Measurements from ENCODE around the gene CNIH4. TPM values are rescaled to one million over a fixed set of nuclear protein-coding genes. Genes with fewer than 3 reads are reported as not detected.
"Not testable (repeated sequence)": the region's sequence is repeated elsewhere in the genome, so short reads cannot be mapped to it uniquely, and the experiment has no call there.

Gene CNIH4
- 10 to 100 TPM; 36.3 to 53.5 TPM for total RNA-seq

- Mint-ChIP-seq H3K4me3 (peak within 1 kb of the TSS; percentile 99), H3K27ac (peak within 1 kb of the TSS; percentile 87 to 96), H3K36me3 (peaks cover 6% of the 10 kb centered on the region), H3K9me3 (no peaks in the 10 kb centered on the region), H3K27me3 (no peaks in the 10 kb centered on the region), H3K4me1 (ENCODE audit: low read depth in 2 of 2) (peaks cover 33 to 38% of the 10 kb centered on the region in 2 donors)
- peak; percentile 93 for DNase-seq (ENCODE audit: low spot score)
- peak; percentile 99 for ATAC-seq
These were observed at the start of gene CNIH4 for GRCh38 chr1:224356685-224357625. Gene CNIH4 (plus strand): TSS chr1:224356879. CDS start chr1:224356925, 46 bp downstream.

GRCh38 chr1:224308064-224308463, 48.6 kb upstream of the CNIH4 start:
- Mint-ChIP-seq H3K4me1 (ENCODE audit: low read depth in 2 of 2) (no peaks in the 10 kb centered on the region), H3K9me3 (no peaks in the 10 kb centered on the region), H3K27ac (no peak overlapping the region), H3K27me3 (no peaks in the 10 kb centered on the region), H3K36me3 (peaks cover 29% of the 10 kb centered on the region), H3K4me3 (no peak overlapping the region)
- no peak for DNase-seq (ENCODE audit: low spot score)
- no peak for ATAC-seq

- H3K9me3 Mint-ChIP-seq; ATAC-seq; DNase-seq (ENCODE audit: low spot score); H3K4me1 Mint-ChIP-seq (ENCODE audit: low read depth in 2 of 2); H3K27me3 Mint-ChIP-seq; H3K27ac Mint-ChIP-seq; H3K4me3 Mint-ChIP-seq: not testable (repeated sequence)
- peaks cover 31% of the 10 kb centered on the region for H3K36me3 Mint-ChIP-seq
These were observed 45.2 kb upstream of the CNIH4 start for GRCh38 chr1:224311503-224311902.

GRCh38 chr1:224312025-224312424, 44.7 kb upstream of the CNIH4 start:
- ATAC-seq (no peak), DNase-seq (ENCODE audit: low spot score) (no peak)
- H3K4me3 Mint-ChIP-seq, result no peak overlapping the region
- H3K27me3 Mint-ChIP-seq, result no peaks in the 10 kb centered on the region
- no peaks in the 10 kb centered on the region for H3K4me1 Mint-ChIP-seq (ENCODE audit: low read depth in 2 of 2)
- no peaks in the 10 kb centered on the region for H3K9me3 Mint-ChIP-seq
- H3K36me3 Mint-ChIP-seq, result peaks cover 25% of the 10 kb centered on the region
- no peak overlapping the region for H3K27ac Mint-ChIP-seq

- no peak for ATAC-seq
These were observed 39.2 kb upstream of the CNIH4 start for GRCh38 chr1:224317383-224318045.

GRCh38 chr1:224321706-224322105, 35.0 kb upstream of the CNIH4 start:
- H3K36me3 Mint-ChIP-seq, result no peaks in the 10 kb centered on the region
- H3K27me3 Mint-ChIP-seq, result no peaks in the 10 kb centered on the region
- DNase-seq (ENCODE audit: low spot score) (no peak), ATAC-seq (no peak)
- no peak overlapping the region for H3K4me3 Mint-ChIP-seq
- H3K9me3 Mint-ChIP-seq, result no peaks in the 10 kb centered on the region
- peaks cover 4 to 11% of the 10 kb centered on the region in 2 donors for H3K4me1 Mint-ChIP-seq (ENCODE audit: low read depth in 2 of 2)
- H3K27ac Mint-ChIP-seq, result no peak overlapping the region

More at GRCh38 chr1:224317383-224318045, 39.2 kb upstream of the CNIH4 start:
- H3K9me3 Mint-ChIP-seq, result no peaks in the 10 kb centered on the region
- DNase-seq (ENCODE audit: low spot score), result no peak
- H3K4me1 Mint-ChIP-seq (ENCODE audit: low read depth in 2 of 2), result peaks cover 3 to 4% of the 10 kb centered on the region in 2 donors
- no peak overlapping the region for H3K4me3 Mint-ChIP-seq
- H3K36me3 Mint-ChIP-seq, result peaks cover 15% of the 10 kb centered on the region
- no peak overlapping the region for H3K27ac Mint-ChIP-seq
- H3K27me3 Mint-ChIP-seq, result no peaks in the 10 kb centered on the region

- Mint-ChIP-seq H3K4me3 (no peak overlapping the region), H3K4me1 (ENCODE audit: low read depth in 2 of 2) (peaks cover 31 to 33% of the 10 kb centered on the region in 2 donors), H3K36me3 (no peaks in the 10 kb centered on the region), H3K27me3 (no peaks in the 10 kb centered on the region), H3K9me3 (no peaks in the 10 kb centered on the region), H3K27ac (no peak overlapping the region)
- DNase-seq (ENCODE audit: low spot score) (no peak), ATAC-seq (no peak)
These were observed 30.7 kb upstream of the CNIH4 start for GRCh38 chr1:224325959-224326358.

GRCh38 chr1:224328644-224329043, 28.0 kb upstream of the CNIH4 start:
- Mint-ChIP-seq H3K9me3 (no peaks in the 10 kb centered on the region), H3K4me1 (ENCODE audit: low read depth in 2 of 2) (peaks cover 28 to 36% of the 10 kb centered on the region in 2 donors), H3K36me3 (no peaks in the 10 kb centered on the region), H3K27ac (peak overlapping the region; percentile 100), H3K4me3 (peak overlapping the region; percentile 94), H3K27me3 (no peaks in the 10 kb centered on the region)
- DNase-seq (ENCODE audit: low spot score), result no peak
- no peak for ATAC-seq

- peak overlapping the region; percentile 94 for H3K4me3 Mint-ChIP-seq
- H3K4me1 Mint-ChIP-seq (ENCODE audit: low read depth in 2 of 2), result peaks cover 35 to 37% of the 10 kb centered on the region in 2 donors
- no peaks in the 10 kb centered on the region for H3K27me3 Mint-ChIP-seq
- H3K27ac Mint-ChIP-seq, result peak overlapping the region; percentile 100
- no peaks in the 10 kb centered on the region for H3K9me3 Mint-ChIP-seq
- DNase-seq (ENCODE audit: low spot score), result no peak
- no peaks in the 10 kb centered on the region for H3K36me3 Mint-ChIP-seq
- ATAC-seq, result no peak
These were observed 27.2 kb upstream of the CNIH4 start for GRCh38 chr1:224329484-224329841.

- Mint-ChIP-seq H3K27me3 (no peaks in the 10 kb centered on the region), H3K27ac (peak within 1 kb of the TSS; percentile 100)
- peak; percentile 89 for DNase-seq (ENCODE audit: low spot score)
These were observed 26.6 kb upstream of the CNIH4 start, which contains the start of gene NVL for GRCh38 chr1:224329842-224330753. Gene NVL (minus strand): TSS chr1:224330172. CDS start chr1:224330127, 45 bp downstream.

GRCh38 chr1:224331326-224331725, 25.4 kb upstream of the CNIH4 start:
- DNase-seq (ENCODE audit: low spot score) (no peak), ATAC-seq (no peak)
- H3K27ac Mint-ChIP-seq, result peak overlapping the region; percentile 100
- H3K4me3 Mint-ChIP-seq, result peak overlapping the region; percentile 94
- peaks cover 37 to 38% of the 10 kb centered on the region in 2 donors for H3K4me1 Mint-ChIP-seq (ENCODE audit: low read depth in 2 of 2)
- no peaks in the 10 kb centered on the region for H3K27me3 Mint-ChIP-seq
- no peaks in the 10 kb centered on the region for H3K9me3 Mint-ChIP-seq
- no peaks in the 10 kb centered on the region for H3K36me3 Mint-ChIP-seq

More at GRCh38 chr1:224329842-224330753, 26.6 kb upstream of the CNIH4 start, which contains the start of gene NVL:
- Mint-ChIP-seq H3K4me3 (peak within 1 kb of the TSS; percentile 94), H3K36me3 (no peaks in the 10 kb centered on the region), H3K9me3 (no peaks in the 10 kb centered on the region), H3K4me1 (ENCODE audit: low read depth in 2 of 2) (peaks cover 37 to 38% of the 10 kb centered on the region in 2 donors)
- ATAC-seq, result peak; percentile 94

- ATAC-seq, result no peak
- Mint-ChIP-seq H3K27me3 (peaks cover 0 to 3% of the 10 kb centered on the region in 2 donors), H3K9me3 (no peaks in the 10 kb centered on the region), H3K4me3 (no peak overlapping the region), H3K36me3 (no peaks in the 10 kb centered on the region), H3K4me1 (ENCODE audit: low read depth in 2 of 2) (peaks cover 37 to 38% of the 10 kb centered on the region in 2 donors), H3K27ac (peak overlapping the region in 1 of 2 donors; percentile 100)
- no peak for DNase-seq (ENCODE audit: low spot score)
These were observed 24.9 kb upstream of the CNIH4 start for GRCh38 chr1:224331824-224332223.

- no peaks in the 10 kb centered on the region for H3K9me3 Mint-ChIP-seq
- peak; percentile 46 to 50 for ATAC-seq
- H3K36me3 Mint-ChIP-seq, result no peaks in the 10 kb centered on the region
- peak overlapping the region; percentile 64 for H3K4me3 Mint-ChIP-seq
- H3K27me3 Mint-ChIP-seq, result peaks cover 0 to 3% of the 10 kb centered on the region in 2 donors
- peak; percentile 67 for DNase-seq (ENCODE audit: low spot score)
- H3K4me1 Mint-ChIP-seq (ENCODE audit: low read depth in 2 of 2), result peaks cover 26 to 31% of the 10 kb centered on the region in 2 donors
- H3K27ac Mint-ChIP-seq, result peak overlapping the region; percentile 49 to 53
These were observed 23.3 kb upstream of the CNIH4 start for GRCh38 chr1:224333309-224333926.

All from natural killer cell treated with Interleukin-12 subunit alpha and Interleukin-12 subunit beta and Interleukin-15 and Interleukin-18, amount 100 ng/mL, for 72 hours (primary cell).